OCI-LY3 (cell line): ENCODE data around the gene MINDY4B.
"Not testable (repeated sequence)": the region's sequence is repeated elsewhere in the genome, so short reads cannot be mapped to it uniquely, and the experiment has no call there.

Experiments
- EZH2phosphoT487 ChIP-seq: fragments of 200-600 bp; shearing (Covaris generic); IDR thresholded peaks from 2 replicates; pipeline ENCODE4 v1.6.1; 2018; ENCODE audit warnings: antibody characterized with exemption, mixed run types, low read depth
- TF ChIP-seq, protein P1 (sequence below): fragments of 200-600, 300-600 bp; sonication (generic); IDR thresholded peaks from 2 replicates; pipeline ENCODE4 v1.5.1; 2014; ENCODE audit warnings: antibody characterized with exemption, low read length, low read depth

DNA sequence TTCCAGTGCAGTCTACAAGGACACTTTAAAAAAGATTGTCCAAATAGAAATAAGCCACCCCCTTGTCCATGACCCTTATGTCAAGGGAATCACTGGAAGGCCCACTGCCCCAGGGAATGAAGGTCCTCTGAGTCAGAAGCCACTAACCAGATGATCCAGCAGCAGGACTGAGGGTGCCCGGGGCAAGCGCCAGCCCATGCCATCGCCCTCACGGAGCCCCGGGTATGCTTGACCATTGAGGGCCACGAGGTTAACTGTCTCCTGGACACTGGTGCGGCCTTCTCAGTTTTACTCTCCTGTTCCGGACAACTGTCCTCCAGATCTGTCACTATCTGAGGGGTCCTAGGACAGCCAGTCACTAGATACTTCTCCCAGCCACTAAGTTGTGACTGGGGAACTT, 47.3 kb downstream of the MINDY4B start:
- TF ChIP-seq EZH2phosphoT487, result not testable (repeated sequence)
- TF ChIP-seq, protein P1, sequence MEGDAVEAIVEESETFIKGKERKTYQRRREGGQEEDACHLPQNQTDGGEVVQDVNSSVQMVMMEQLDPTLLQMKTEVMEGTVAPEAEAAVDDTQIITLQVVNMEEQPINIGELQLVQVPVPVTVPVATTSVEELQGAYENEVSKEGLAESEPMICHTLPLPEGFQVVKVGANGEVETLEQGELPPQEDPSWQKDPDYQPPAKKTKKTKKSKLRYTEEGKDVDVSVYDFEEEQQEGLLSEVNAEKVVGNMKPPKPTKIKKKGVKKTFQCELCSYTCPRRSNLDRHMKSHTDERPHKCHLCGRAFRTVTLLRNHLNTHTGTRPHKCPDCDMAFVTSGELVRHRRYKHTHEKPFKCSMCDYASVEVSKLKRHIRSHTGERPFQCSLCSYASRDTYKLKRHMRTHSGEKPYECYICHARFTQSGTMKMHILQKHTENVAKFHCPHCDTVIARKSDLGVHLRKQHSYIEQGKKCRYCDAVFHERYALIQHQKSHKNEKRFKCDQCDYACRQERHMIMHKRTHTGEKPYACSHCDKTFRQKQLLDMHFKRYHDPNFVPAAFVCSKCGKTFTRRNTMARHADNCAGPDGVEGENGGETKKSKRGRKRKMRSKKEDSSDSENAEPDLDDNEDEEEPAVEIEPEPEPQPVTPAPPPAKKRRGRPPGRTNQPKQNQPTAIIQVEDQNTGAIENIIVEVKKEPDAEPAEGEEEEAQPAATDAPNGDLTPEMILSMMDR, result not testable (repeated sequence)
